Measurements from ENCODE around the gene PLAC8L1.

The PLAC8L1 gene

GRCh38 chr5:146051678-146052077 is 53.7 kb downstream of the PLAC8L1 start:
- TF ChIP-seq CTCF (conservative IDR thresholded peaks at IDR 0.05; ENCODE audit: low read depth), result no peak
- ChIA-PET POLR2A (ENCODE audit: low non-redundant PET) (no interaction called here), CTCF (interaction anchor here (0.6 kb wide), 1 partner anchor 226 kb away, joined by 3 read pairs; no protein-coding TSS in a partner anchor)
- no peak for DNase-seq (ENCODE audit: low spot score)
- no peak overlapping the region for H3K27ac ChIP-seq

- H3K27ac ChIP-seq, result no peak overlapping the region
- no peak for TF ChIP-seq CTCF (conservative IDR thresholded peaks at IDR 0.05; ENCODE audit: low read depth)
- no peak for DNase-seq (ENCODE audit: low spot score)
- ChIA-PET CTCF (interaction anchor here (0.7 to 2.5 kb wide), 2 partner anchors 142 to 1826 kb away, joined by 5 to 13 read pairs; no protein-coding TSS in a partner anchor), POLR2A (ENCODE audit: low non-redundant PET) (no interaction called here)
Observed at GRCh38 chr5:146050086-146050485, 55.3 kb downstream of the PLAC8L1 start.

GRCh38 chr5:146049704-146050026 is 55.7 kb downstream of the PLAC8L1 start:
- POLR2A ChIA-PET (ENCODE audit: low non-redundant PET), result no interaction called here
- TF ChIP-seq CTCF (conservative IDR thresholded peaks at IDR 0.05; ENCODE audit: low read depth), result peak; percentile 42
- CTCF ChIA-PET, result interaction anchor here (1.0 to 2.5 kb wide), 2 partner anchors 142 to 146 kb away, joined by 3 to 13 read pairs; no protein-coding TSS in a partner anchor
- H3K27ac ChIP-seq, result no peak overlapping the region; the same call in 1 of the 2 replicates
- DNase-seq (ENCODE audit: low spot score), result no peak

GRCh38 chr5:146048994-146049703 is 56.2 kb downstream of the PLAC8L1 start:
- peak; percentile 92 for DNase-seq (ENCODE audit: low spot score)
- ChIA-PET CTCF (interaction anchor here (0.5 to 2.5 kb wide), 6 partner anchors 42 to 1856 kb away, joined by 3 to 13 read pairs (median 3); no protein-coding TSS in a partner anchor), POLR2A (ENCODE audit: low non-redundant PET) (no interaction called here)
- peak overlapping the region; percentile 56 for H3K27ac ChIP-seq
- peak; percentile 82 for TF ChIP-seq CTCF (conservative IDR thresholded peaks at IDR 0.05; ENCODE audit: low read depth)

- no peak for TF ChIP-seq CTCF (conservative IDR thresholded peaks at IDR 0.05; ENCODE audit: low read depth)
- peak overlapping the region; percentile 33 for H3K27ac ChIP-seq
- ChIA-PET CTCF (interaction anchor here (0.6 to 0.9 kb wide), 3 partner anchors 22 to 175 kb away, joined by 3 read pairs; no protein-coding TSS in a partner anchor), POLR2A (ENCODE audit: low non-redundant PET) (no interaction called here)
- no peak for DNase-seq (ENCODE audit: low spot score)
Observed at GRCh38 chr5:146047396-146047795, 58.0 kb downstream of the PLAC8L1 start.

GRCh38 chr5:146043722-146044121 is 61.7 kb downstream of the PLAC8L1 start:
- no peak for DNase-seq (ENCODE audit: low spot score)
- no peak overlapping the region; the same call in 1 of the 2 replicates for H3K27ac ChIP-seq
- POLR2A ChIA-PET (ENCODE audit: low non-redundant PET), result interaction anchor here (0.6 kb wide), 1 partner anchor 107 kb away, joined by 4 read pairs; no protein-coding TSS in a partner anchor
- CTCF ChIA-PET, result no interaction called here
- no peak for TF ChIP-seq CTCF (conservative IDR thresholded peaks at IDR 0.05; ENCODE audit: low read depth)
